SW 1271 (cell line): ENCODE measurements around the gene PTGER1.

Experiments used
- DNase-seq, 2 experiments: peaks; one replicate each; lab custom pipeline; 2025; lab: John Stamatoyannopoulos, UW

The PTGER1 gene

GRCh38 chr19:14441041-14441938 is 33.9 kb downstream of the PTGER1 start:
- no peak for DNase-seq

- DNase-seq = no peak
These were observed 35.1 kb downstream of the PTGER1 start for GRCh38 chr19:14440049-14440448.

GRCh38 chr19:14439014-14439413 is 36.1 kb downstream of the PTGER1 start:
- DNase-seq = no peak

- DNase-seq = no peak
These were observed 37.5 kb downstream of the PTGER1 start for GRCh38 chr19:14437578-14438140.

- DNase-seq = no peak
These were observed 39.7 kb downstream of the PTGER1 start for GRCh38 chr19:14435320-14436050.

- DNase-seq = peak; percentile 76 to 94
These were observed 40.4 kb downstream of the PTGER1 start for GRCh38 chr19:14434543-14435319.

- DNase-seq = peak in 1 of 2 experiments; percentile 47
These were observed 41.3 kb downstream of the PTGER1 start for GRCh38 chr19:14433554-14434501.

- peak in 1 of 2 experiments; percentile 21 for DNase-seq
These were observed 42.2 kb downstream of the PTGER1 start, which contains the start of gene PKN1 for GRCh38 chr19:14432791-14433553. TSS of gene PKN1 (plus strand) at chr19:14433306. CDS start at chr19:14433522, 216 bp downstream.

GRCh38 chr19:14430712-14431111 is 44.4 kb downstream of the PTGER1 start:
- DNase-seq = no peak

GRCh38 chr19:14428882-14429416 is 46.2 kb downstream of the PTGER1 start:
- DNase-seq = no peak

- DNase-seq = no peak
These were observed 47.7 kb downstream of the PTGER1 start for GRCh38 chr19:14427461-14427860.

GRCh38 chr19:14425696-14426138 is 49.4 kb downstream of the PTGER1 start:
- no peak for DNase-seq
